Measurements from ENCODE around the gene ITGAV. TPM values are rescaled to one million over a fixed set of nuclear protein-coding genes. Genes with fewer than 3 reads are reported as not detected.

Gene ITGAV
- total RNA-seq, 4 donors from 2014 or later: 69.8 to 84.7 (median 78.8) TPM

- WGBS, 2 donors: 97 to 98% methylated on average over 2 of the region's 2 CpGs
- no peak for DNase-seq (ENCODE audit: low spot score in 2 of 2)
- intact Hi-C loops (cut with DNase I; ENCODE audit: low total_unique reads): loop anchor here (10.0 kb wide), 1 partner anchor 128 kb away; no protein-coding TSS in a partner anchor
- TF ChIP-seq POLR2A (IDR thresholded peaks at IDR 0.05): no peak
- TF ChIP-seq CTCF (IDR thresholded peaks at IDR 0.05): no peak
- H3K4me3 ChIP-seq (ENCODE audit: low read depth, poor library complexity, severe bottlenecking): no peak overlapping the region
Observed at GRCh38 chr2:186632417-186632816, 42.6 kb downstream of the ITGAV start.

GRCh38 chr2:186634701-186635100 is 44.8 kb downstream of the ITGAV start:
- intact Hi-C loops (cut with DNase I; ENCODE audit: low total_unique reads): loop anchor here (10.0 kb wide), 1 partner anchor 130 kb away; no protein-coding TSS in a partner anchor
- no peak for TF ChIP-seq CTCF (IDR thresholded peaks at IDR 0.05)
- no peak for TF ChIP-seq POLR2A (IDR thresholded peaks at IDR 0.05)
- DNase-seq (ENCODE audit: low spot score in 2 of 2): no peak
- H3K4me3 ChIP-seq (ENCODE audit: low read depth, poor library complexity, severe bottlenecking): no peak overlapping the region

- no peak for DNase-seq (ENCODE audit: low spot score in 2 of 2)
- TF ChIP-seq POLR2A (IDR thresholded peaks at IDR 0.05) (no peak), CTCF (IDR thresholded peaks at IDR 0.05) (no peak)
- intact Hi-C loops (cut with DNase I; ENCODE audit: low total_unique reads): loop anchor here (10.0 kb wide), 1 partner anchor 132 kb away; no protein-coding TSS in a partner anchor
- H3K4me3 ChIP-seq (ENCODE audit: low read depth, poor library complexity, severe bottlenecking): no peak overlapping the region
- 89 to 92% methylated on average over 9 to 11 of the region's 11 CpGs for WGBS, 2 donors
Observed at GRCh38 chr2:186636800-186637496, 47.1 kb downstream of the ITGAV start.

GRCh38 chr2:186637497-186637800 is 47.6 kb downstream of the ITGAV start:
- no peak for TF ChIP-seq CTCF (IDR thresholded peaks at IDR 0.05)
- no peak for TF ChIP-seq POLR2A (IDR thresholded peaks at IDR 0.05)
- intact Hi-C loops (cut with DNase I; ENCODE audit: low total_unique reads): loop anchor here (10.0 kb wide), 1 partner anchor 133 kb away; no protein-coding TSS in a partner anchor
- no peak for DNase-seq (ENCODE audit: low spot score in 2 of 2)
- H3K4me3 ChIP-seq (ENCODE audit: low read depth, poor library complexity, severe bottlenecking): no peak overlapping the region

GRCh38 chr2:186639939-186640338 is 50.1 kb downstream of the ITGAV start:
- no peak for DNase-seq (ENCODE audit: low spot score in 2 of 2)
- intact Hi-C loops (cut with DNase I; ENCODE audit: low total_unique reads): loop anchor here (10.0 kb wide), 1 partner anchor 135 kb away; no protein-coding TSS in a partner anchor
- H3K4me3 ChIP-seq (ENCODE audit: low read depth, poor library complexity, severe bottlenecking): no peak overlapping the region
- TF ChIP-seq POLR2A (IDR thresholded peaks at IDR 0.05): no peak
- TF ChIP-seq CTCF (IDR thresholded peaks at IDR 0.05): no peak

Data from lower leg skin (tissue), 4 donors.